ENCODE data around the gene CABP5. TPM values are rescaled to one million over a fixed set of nuclear protein-coding genes. Genes with fewer than 3 reads are reported as not detected.

Gene CABP5
- total RNA-seq, 3 donors from 2014 or later (not counting 1 experiment from before 2014, with no cell fraction given) = 0.38 to 0.96 TPM; not detected in 1

DNA sequence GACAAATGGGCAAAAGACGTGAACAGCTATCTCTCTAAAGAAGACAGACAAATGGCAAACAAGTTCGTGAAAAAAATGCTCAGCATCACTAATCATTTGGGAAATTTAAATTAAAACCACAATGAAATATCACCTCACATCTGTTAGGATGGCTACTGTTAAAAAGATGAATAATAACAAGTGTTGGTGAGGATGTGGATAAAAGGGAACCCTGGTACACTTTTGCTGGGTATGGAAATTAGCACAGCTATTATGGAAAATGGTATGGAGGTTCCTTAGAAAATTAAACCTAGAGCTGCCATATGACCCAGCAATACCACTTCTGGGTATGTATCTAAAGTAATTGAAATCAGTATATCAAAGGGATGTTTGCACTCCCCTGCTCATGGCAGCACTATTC lies 7.1 kb downstream of the CABP5 start:
- Histone ChIP-seq H3K9me3 (ENCODE audit: control insufficient read depth, insufficient read depth, low read length) (no peaks in the 10 kb centered on the region), H3K27me3 (ENCODE audit: control insufficient read depth, insufficient read depth, low read length) (peaks cover 3% of the 10 kb centered on the region), H3K4me1 (ENCODE audit: control insufficient read depth, insufficient read depth, low read length) (no peaks in the 10 kb centered on the region), H3K36me3 (ENCODE audit: control insufficient read depth, insufficient read depth, low read length) (no peaks in the 10 kb centered on the region), H3K4me3 (ENCODE audit: low read length) (no peak overlapping the region), H3K27ac (ENCODE audit: low read length) (no peak overlapping the region)
- Mint-ChIP-seq H3K4me3 (no peak overlapping the region), H3K27me3 (ENCODE audit: low read depth in 2 of 2) (peaks cover 20 to 34% of the 10 kb centered on the region in 2 donors), H3K27ac (no peak overlapping the region), H3K9me3 (peaks cover 3 to 5% of the 10 kb centered on the region in 2 donors), H3K36me3 (peaks cover 10% of the 10 kb centered on the region), H3K4me1 (peaks cover 0 to 4% of the 10 kb centered on the region in 2 donors)
- 90% methylated on average over 2 of the region's 2 CpGs for WGBS (ENCODE audit: insufficient coverage)
- no peak for ATAC-seq
- no peak for DNase-seq
- intact Hi-C loops (cut with micrococcal nuclease) = no loop called here
- TF ChIP-seq, protein P1, sequence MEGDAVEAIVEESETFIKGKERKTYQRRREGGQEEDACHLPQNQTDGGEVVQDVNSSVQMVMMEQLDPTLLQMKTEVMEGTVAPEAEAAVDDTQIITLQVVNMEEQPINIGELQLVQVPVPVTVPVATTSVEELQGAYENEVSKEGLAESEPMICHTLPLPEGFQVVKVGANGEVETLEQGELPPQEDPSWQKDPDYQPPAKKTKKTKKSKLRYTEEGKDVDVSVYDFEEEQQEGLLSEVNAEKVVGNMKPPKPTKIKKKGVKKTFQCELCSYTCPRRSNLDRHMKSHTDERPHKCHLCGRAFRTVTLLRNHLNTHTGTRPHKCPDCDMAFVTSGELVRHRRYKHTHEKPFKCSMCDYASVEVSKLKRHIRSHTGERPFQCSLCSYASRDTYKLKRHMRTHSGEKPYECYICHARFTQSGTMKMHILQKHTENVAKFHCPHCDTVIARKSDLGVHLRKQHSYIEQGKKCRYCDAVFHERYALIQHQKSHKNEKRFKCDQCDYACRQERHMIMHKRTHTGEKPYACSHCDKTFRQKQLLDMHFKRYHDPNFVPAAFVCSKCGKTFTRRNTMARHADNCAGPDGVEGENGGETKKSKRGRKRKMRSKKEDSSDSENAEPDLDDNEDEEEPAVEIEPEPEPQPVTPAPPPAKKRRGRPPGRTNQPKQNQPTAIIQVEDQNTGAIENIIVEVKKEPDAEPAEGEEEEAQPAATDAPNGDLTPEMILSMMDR (IDR thresholded peaks at IDR 0.05) = no peak

- ATAC-seq (no peak), DNase-seq (no peak)
- no peak overlapping the region for H3K27ac ChIP-seq (ENCODE audit: low read length)
- intact Hi-C loops (cut with micrococcal nuclease) = no loop called here
- no peaks in the 10 kb centered on the region for H3K36me3 ChIP-seq (ENCODE audit: control insufficient read depth, insufficient read depth, low read length)
- H3K9me3 Mint-ChIP-seq = peaks cover 3 to 5% of the 10 kb centered on the region in 2 donors
- H3K27me3 Mint-ChIP-seq (ENCODE audit: low read depth in 2 of 2) = peaks cover 3 to 15% of the 10 kb centered on the region in 2 donors
- H3K27ac Mint-ChIP-seq = no peak overlapping the region
- H3K4me1 ChIP-seq (ENCODE audit: control insufficient read depth, insufficient read depth, low read length) = no peaks in the 10 kb centered on the region
- H3K27me3 ChIP-seq (ENCODE audit: control insufficient read depth, insufficient read depth, low read length) = no peaks in the 10 kb centered on the region
- peaks cover 10% of the 10 kb centered on the region for H3K36me3 Mint-ChIP-seq
- H3K4me3 ChIP-seq (ENCODE audit: low read length) = no peak overlapping the region
- TF ChIP-seq, protein P1 (IDR thresholded peaks at IDR 0.05) = no peak
- no peak overlapping the region for H3K4me3 Mint-ChIP-seq
- WGBS (ENCODE audit: insufficient coverage) = 86% methylated on average over 5 of the region's 5 CpGs
- no peaks in the 10 kb centered on the region for H3K4me1 Mint-ChIP-seq
- no peaks in the 10 kb centered on the region for H3K9me3 ChIP-seq (ENCODE audit: control insufficient read depth, insufficient read depth, low read length)
Measured at GRCh38 chr19:48033604-48034003, 10.3 kb downstream of the CABP5 start.

DNA sequence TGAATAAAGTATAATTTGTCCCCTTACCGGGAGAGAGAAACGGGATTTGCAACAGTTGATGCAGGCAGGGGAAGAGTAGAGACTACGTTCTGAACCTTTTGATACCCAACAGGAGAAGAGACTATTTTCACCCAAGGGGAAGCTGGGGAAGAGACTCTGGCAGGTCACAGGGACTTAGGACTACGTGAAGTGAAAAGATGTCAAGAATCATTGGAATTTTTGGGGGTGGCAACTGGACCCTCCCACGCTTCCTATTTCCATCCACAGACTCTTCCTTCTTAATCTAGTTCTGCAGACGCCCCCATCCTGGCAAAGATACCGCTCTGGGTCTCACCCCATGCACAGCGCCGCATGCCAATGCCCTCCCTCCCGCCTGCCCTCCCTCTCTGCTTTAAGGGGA lies 13.8 kb downstream of the CABP5 start:
- no peaks in the 10 kb centered on the region for H3K36me3 ChIP-seq (ENCODE audit: control insufficient read depth, insufficient read depth, low read length)
- no peak overlapping the region for H3K27ac ChIP-seq (ENCODE audit: low read length)
- 65% methylated on average over 10 of the region's 10 CpGs for WGBS (ENCODE audit: insufficient coverage)
- no peak overlapping the region for H3K27ac Mint-ChIP-seq
- DNase-seq = no peak
- H3K9me3 Mint-ChIP-seq = no peaks in the 10 kb centered on the region
- TF ChIP-seq, protein P1 (IDR thresholded peaks at IDR 0.05) = no peak
- ATAC-seq = no peak
- intact Hi-C loops (cut with micrococcal nuclease) = no loop called here
- H3K36me3 Mint-ChIP-seq = no peaks in the 10 kb centered on the region
- H3K4me1 ChIP-seq (ENCODE audit: control insufficient read depth, insufficient read depth, low read length) = no peaks in the 10 kb centered on the region
- H3K4me3 ChIP-seq (ENCODE audit: low read length) = no peak overlapping the region
- no peaks in the 10 kb centered on the region for H3K4me1 Mint-ChIP-seq
- no peaks in the 10 kb centered on the region for H3K27me3 ChIP-seq (ENCODE audit: control insufficient read depth, insufficient read depth, low read length)
- H3K27me3 Mint-ChIP-seq (ENCODE audit: low read depth in 2 of 2) = peaks cover 9 to 26% of the 10 kb centered on the region in 2 donors
- H3K4me3 Mint-ChIP-seq = no peak overlapping the region
- no peaks in the 10 kb centered on the region for H3K9me3 ChIP-seq (ENCODE audit: control insufficient read depth, insufficient read depth, low read length)

DNA sequence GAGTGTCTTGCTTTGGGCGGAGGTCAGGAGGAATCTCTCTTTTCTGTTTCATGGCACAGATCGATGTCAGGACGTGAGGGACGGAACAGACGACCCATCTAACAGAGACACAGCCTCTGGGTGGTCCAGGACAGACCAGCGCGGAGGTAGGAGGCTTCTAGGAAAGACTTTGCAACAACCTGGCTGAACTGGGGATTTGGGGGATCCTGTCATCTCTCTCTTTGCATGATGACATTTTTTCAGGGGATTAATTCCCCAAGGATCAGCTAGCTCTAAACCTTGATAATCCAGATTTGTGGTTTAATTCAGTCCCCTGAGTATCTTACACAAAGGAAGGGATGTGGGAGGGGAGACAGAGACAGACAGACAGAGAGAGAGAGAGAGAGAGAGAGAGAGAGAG lies 14.4 kb downstream of the CABP5 start:
- H3K9me3 Mint-ChIP-seq = no peaks in the 10 kb centered on the region
- no peaks in the 10 kb centered on the region for H3K4me1 ChIP-seq (ENCODE audit: control insufficient read depth, insufficient read depth, low read length)
- peaks cover 9 to 32% of the 10 kb centered on the region in 2 donors for H3K27me3 Mint-ChIP-seq (ENCODE audit: low read depth in 2 of 2)
- no peak overlapping the region for H3K27ac Mint-ChIP-seq
- no peak overlapping the region for H3K27ac ChIP-seq (ENCODE audit: low read length)
- no peak overlapping the region for H3K4me3 ChIP-seq (ENCODE audit: low read length)
- H3K36me3 ChIP-seq (ENCODE audit: control insufficient read depth, insufficient read depth, low read length) = no peaks in the 10 kb centered on the region
- ATAC-seq (no peak), DNase-seq (no peak)
- WGBS (ENCODE audit: insufficient coverage) = 86% methylated on average over 7 of the region's 7 CpGs
- no peak overlapping the region for H3K4me3 Mint-ChIP-seq
- no peaks in the 10 kb centered on the region for H3K27me3 ChIP-seq (ENCODE audit: control insufficient read depth, insufficient read depth, low read length)
- no peaks in the 10 kb centered on the region for H3K9me3 ChIP-seq (ENCODE audit: control insufficient read depth, insufficient read depth, low read length)
- TF ChIP-seq, protein P1 (IDR thresholded peaks at IDR 0.05) = no peak
- no peaks in the 10 kb centered on the region for H3K36me3 Mint-ChIP-seq
- H3K4me1 Mint-ChIP-seq = no peaks in the 10 kb centered on the region
- intact Hi-C loops (cut with micrococcal nuclease) = no loop called here

Data from natural killer cell (primary cell).